HG03521 (cell line): Measurements from ENCODE around the gene DOCK2.
A peak's percentile ranks its signal among the peaks of the same experiment; 100 is the strongest.
"Not testable (repeated sequence)": the region's sequence is repeated elsewhere in the genome, so short reads cannot be mapped to it uniquely, and the experiment has no call there.

Source experiments
- ATAC-seq: cut with Tn5 transposase; IDR thresholded peaks from one replicate; pipeline ENCODE4 v1.9.1; 2021; ENCODE audit warnings: mild to moderate bottlenecking, moderate library complexity; ENCODE audit not compliant: unreplicated experiment

The DOCK2 gene

DNA sequence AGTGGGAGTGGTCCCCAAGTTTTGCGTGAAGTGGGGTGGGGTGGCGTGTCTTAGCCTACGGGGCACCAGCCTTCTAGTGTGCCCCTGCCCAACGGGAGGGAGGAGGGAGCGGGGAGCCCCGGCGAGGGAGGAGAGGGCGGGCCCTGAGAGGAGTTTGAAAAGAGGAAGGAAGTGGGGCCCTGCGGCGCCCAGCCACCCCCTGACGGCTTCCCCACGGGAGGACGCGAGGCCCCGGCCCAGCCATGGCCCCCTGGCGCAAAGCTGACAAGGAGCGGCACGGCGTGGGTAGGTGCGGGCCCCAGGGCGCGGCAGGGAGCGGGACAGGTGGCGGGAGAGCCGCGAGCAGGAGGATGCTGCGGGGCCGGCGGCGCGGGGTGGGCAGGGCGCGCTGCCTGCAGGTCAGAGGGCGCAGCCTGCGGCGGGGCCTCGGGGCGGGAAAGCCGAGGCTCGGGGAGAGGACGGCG, at the start of gene DOCK2:
DOCK2 (plus strand) TSS at position 191 of the 464 bp plus-strand sequence; CDS start at position 243, 52 bp downstream.
- peak; percentile 86 for ATAC-seq

- ATAC-seq = no peak
Observed at GRCh38 chr5:169590602-169591001, 46.5 kb upstream of the DOCK2 start.

DNA sequence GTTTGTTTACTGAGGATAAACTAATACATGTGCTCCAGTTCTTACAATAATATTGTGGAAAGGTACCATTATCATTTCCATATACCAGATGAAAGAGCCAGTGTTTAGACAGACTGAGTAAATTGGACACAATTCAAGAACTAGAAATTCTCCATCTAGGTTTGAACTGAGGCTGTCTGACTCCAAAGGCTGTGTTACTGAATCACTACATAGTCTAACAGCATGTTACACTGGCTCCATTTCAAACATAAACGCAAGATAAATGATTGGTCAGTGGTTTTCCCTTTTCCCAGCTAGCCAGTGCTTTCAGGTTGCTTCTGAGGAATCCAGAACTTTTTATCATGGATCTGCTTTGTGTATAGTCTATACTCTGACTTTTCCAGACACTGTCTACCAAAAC, 45.4 kb upstream of the DOCK2 start:
- no peak for ATAC-seq

DNA sequence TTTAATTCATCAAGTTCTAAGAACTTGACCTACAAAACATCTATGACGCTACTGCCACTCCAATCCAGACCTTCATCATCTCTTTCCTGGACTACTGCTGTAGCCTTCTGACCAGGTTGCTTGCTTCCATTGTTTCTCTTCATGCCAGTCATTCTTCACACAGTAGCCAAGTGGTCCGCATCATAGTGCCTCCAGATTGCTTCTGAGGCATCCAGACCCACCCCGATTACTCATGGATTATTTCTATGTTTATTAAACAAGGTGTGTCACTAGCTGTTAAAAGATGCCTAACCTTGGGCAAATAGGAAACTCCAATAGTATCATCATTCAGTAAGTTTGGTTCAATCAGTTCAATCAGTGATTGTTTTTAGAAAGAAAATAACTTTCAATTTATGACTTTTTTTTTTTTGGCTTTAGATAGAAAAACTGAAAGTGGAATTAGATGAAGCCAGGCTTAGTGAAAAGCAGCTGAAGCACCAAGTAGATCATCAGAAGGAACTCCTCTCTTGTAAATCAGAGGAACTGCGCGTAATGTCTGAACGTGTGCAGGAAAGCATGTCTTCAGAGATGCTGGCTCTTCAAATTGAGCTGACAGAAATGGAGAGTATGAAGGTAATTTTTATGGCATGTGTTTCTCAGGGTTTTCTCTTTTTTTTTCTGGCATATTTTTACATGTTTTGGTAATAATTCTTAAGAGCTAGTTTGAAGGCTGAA, 44.0 kb upstream of the DOCK2 start:
- ATAC-seq = no peak

GRCh38 chr5:169595172-169595820, 41.8 kb upstream of the DOCK2 start:
- no peak for ATAC-seq

DNA sequence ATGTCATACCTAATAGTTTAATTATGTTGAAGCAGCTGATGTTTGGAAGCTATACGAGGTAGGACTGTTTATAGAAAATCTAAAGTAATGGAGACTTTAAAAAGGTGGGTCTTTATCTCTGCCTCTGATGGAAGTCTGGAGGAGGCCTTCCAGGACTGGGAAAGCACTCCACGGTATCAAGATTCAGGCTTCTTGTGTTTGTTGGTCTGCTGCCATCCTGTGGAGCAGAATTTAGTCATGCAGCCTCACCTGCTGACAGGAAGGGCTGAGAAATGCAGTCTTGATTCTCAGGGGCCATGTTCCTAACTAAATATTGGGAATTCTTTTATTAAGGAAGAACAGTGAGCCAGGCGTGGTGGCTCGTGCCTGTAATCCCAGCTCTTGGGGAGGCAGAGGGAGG, 37.6 kb upstream of the DOCK2 start:
- no peak for ATAC-seq

- ATAC-seq = no peak
Observed at GRCh38 chr5:169602535-169602934, 34.5 kb upstream of the DOCK2 start.

GRCh38 chr5:169606279-169606678, 30.8 kb upstream of the DOCK2 start:
- ATAC-seq = no peak

- ATAC-seq = no peak
Observed at GRCh38 chr5:169607882-169608281, 29.2 kb upstream of the DOCK2 start.

GRCh38 chr5:169609716-169610115, 27.4 kb upstream of the DOCK2 start:
- ATAC-seq = no peak

DNA sequence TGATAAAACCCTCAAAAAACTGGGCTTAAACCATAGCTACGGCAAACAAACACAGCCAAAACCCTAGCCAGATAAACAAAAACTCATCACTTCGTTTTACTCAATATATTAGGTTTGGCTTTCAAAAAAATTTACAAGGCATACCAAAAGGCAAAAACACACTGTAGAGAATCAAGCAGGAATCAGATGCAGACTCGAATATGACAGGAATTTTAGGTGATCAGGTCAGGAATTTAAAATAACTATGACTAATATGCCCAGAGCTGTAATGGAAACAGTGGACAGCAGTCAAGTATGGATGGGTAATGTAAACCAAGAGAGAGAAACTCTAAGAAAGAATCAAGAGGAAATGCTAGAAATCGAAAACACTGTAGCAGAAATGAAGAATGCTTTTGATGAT, 26.5 kb upstream of the DOCK2 start:
- ATAC-seq = no peak

- no peak for ATAC-seq
Observed at GRCh38 chr5:169615561-169615960, 21.5 kb upstream of the DOCK2 start.

DNA sequence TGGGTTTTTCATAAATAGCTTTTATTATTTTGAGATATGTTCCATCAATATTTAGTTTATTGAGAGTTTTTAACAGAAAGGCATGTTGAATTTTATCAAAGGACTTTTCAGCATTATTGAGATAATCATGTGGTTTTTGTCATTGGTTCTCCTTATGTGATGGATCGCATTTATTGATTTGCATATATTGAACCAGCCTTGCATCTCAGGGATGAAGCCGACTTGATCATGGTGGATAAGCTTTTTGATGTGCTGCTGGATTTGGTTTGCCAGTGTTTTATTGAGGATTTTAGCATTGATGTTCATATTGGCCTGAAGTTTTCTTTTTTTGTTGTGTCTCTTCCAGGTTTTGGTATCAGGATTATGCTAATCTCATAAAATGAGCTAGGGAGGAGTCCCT, 12.8 kb upstream of the DOCK2 start:
- not testable (repeated sequence) for ATAC-seq

GRCh38 chr5:169626779-169627178, 10.3 kb upstream of the DOCK2 start:
- no peak for ATAC-seq

GRCh38 chr5:169627551-169627950, 9.5 kb upstream of the DOCK2 start:
- ATAC-seq = no peak

- no peak for ATAC-seq
Observed at GRCh38 chr5:169628892-169629291, 8.2 kb upstream of the DOCK2 start.

DNA sequence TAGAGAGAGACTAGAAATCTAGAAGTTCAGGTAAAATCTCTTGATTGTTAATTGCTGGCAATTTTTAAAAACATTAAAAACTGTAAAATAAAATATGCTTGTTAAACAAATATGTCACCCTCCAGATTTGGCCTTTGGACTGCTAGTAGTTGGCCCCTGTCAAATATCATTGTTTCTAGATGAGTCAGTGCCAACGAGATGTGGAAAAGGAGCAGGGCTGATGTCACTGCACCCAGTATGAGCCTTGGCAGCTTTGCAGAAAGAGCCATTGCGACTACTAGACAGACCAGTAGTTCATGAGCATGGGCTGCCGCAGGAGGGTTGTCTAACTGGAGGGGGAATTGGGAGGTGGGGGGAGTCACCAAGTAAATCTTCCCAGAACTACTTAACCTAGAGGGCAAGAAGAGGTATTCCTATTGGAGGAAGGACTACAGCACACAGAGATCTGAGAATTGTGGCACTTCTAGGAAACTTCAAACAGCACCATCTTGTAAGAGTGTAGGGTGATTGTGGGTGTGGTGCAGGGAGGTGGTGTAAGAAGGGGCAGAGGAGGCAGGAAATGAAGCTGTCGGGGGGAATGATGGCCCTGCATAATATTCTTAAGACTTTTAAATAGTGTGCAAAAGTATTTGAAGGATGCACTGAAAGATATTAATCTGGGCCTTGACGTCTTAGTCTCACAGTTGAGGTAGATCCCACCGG, 7.1 kb upstream of the DOCK2 start:
- ATAC-seq = no peak

DNA sequence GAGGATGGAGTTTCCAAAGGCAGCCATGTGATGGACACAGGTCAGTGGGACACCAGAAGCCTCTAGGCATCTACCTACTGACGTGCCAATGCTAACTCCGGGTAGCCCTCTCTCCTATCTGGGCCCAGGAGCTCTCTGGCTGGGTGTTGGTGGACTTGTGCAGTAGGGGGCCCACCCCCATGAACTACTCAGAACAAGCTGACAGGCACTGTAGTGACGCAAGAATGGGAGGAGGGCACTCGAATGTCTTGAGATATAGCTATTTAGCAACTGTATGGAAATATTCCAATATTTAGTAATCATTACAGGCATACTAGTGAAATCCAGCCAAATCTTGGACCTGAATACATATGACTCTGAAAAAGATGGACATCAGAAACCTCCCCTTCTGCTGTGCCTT, 5.7 kb upstream of the DOCK2 start:
- ATAC-seq = no peak

DNA sequence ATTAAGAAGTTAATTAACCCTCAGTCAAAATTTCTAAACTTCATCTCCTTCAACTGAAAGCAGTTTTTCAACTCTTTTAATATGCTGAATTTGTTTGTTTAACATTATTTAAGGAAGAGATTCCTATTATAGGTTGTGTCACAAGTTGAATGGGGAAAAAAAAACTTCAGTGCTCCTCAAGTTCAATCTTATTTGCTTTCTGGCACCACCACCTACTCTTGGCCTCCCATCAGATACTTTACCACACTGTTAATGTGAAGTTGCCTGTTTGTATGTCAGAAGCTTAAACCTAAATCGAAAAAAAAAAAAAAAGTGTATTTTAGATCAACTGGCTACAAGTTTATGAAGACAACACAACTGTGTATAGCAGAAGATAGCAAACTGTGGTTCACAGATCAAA, 4.1 kb upstream of the DOCK2 start:
- no peak for ATAC-seq

- no peak for ATAC-seq
Observed at GRCh38 chr5:169634606-169635005, 2.5 kb upstream of the DOCK2 start.

DNA sequence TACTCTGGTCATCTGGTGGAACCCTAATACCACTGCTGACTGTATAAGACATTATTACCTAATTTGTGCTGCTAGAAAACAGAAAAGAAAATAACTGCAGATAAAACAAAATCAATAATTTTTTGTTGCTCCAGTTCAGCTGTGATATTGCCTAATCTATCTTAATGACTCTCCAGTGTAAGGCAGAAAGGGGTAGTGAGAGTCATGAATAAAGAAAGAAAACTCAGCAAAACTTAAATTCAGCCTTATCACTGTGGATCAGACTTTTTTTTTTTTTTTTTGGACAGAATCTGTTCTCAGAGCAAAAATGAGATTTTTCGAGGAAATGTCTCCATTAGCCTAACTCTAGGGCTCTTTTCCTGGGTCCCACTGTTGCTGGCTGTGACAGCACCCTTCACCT, 1.1 kb upstream of the DOCK2 start:
- ATAC-seq = no peak

- no peak for ATAC-seq
Observed at GRCh38 chr5:169636477-169637084, 494 bp upstream of the DOCK2 start.
